GM19238 (cell line): ENCODE measurements around the gene INPP5A.

Experiments
- DNase-seq: peaks from one replicate; pipeline ENCODE4 v3.0.0; 2011; ENCODE audit warnings: low spot score; ENCODE audit not compliant: insufficient read length

INPP5A gene

DNA sequence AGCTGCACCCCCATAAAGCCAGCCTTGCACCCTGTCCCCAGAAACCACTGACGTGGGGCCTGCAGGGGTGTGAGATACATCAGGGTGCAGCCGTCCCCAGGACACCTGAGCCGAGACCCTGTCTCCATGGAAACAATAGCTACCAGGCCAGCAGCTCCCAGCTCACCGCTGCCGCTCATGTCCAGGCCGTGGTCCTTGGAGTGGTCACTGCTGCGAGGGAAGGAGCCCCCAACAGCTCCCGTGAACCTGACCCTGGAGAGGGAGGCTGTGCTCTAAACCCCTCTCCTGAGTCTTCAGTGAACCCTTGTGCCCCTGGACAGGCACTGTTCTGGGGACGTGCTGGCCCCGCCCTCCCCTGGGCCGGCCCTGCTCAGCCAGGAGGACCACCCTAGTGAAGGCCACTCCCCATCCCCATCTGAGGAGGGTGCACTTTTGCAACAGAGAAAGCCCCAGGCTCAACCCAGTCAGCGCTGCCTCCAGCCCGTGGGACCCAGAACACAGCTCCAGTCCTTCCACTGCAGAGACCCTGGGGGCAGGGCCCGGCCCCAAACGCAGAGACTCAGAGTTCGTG, 19.6 kb upstream of the INPP5A start:
- no peak for DNase-seq

DNA sequence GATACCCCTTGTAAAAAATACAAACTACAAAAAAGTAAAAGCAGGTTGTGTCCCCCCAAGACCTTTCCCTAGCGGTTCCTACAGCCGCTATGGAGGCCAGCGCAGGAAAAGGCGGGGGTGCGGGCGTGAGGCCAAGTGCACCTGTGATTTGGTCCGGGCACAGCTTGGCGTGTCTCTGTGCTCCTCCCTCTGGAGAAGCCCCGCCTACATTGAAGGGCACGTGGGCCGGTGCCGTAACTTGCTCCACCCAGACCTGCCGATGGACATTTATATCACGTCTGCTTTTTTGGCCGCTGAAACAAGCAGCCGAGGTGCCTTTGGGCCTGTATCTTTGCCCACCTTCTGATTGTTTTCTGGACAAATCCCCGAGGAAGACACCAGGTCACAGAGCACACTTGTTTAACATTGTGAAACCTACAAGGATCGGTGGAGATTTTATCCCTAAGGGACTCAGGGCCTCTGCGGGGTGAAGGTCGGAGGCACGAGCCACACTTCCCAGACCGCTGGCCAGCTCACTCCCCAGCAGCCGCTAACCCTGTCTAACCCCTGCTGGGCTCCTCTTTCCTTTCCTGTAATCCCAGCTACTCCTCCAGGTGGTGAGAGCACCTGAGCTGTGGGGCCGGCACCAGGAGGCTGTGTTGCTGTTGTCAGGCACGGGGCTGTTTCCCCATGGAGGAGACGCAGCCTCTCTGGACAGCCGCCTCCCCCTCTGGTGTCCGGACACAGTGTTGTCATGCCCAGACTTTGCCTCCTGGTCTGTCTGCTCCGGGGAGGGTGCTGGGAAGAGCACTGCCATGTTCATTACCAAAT, 18.8 kb upstream of the INPP5A start:
- DNase-seq: no peak

DNA sequence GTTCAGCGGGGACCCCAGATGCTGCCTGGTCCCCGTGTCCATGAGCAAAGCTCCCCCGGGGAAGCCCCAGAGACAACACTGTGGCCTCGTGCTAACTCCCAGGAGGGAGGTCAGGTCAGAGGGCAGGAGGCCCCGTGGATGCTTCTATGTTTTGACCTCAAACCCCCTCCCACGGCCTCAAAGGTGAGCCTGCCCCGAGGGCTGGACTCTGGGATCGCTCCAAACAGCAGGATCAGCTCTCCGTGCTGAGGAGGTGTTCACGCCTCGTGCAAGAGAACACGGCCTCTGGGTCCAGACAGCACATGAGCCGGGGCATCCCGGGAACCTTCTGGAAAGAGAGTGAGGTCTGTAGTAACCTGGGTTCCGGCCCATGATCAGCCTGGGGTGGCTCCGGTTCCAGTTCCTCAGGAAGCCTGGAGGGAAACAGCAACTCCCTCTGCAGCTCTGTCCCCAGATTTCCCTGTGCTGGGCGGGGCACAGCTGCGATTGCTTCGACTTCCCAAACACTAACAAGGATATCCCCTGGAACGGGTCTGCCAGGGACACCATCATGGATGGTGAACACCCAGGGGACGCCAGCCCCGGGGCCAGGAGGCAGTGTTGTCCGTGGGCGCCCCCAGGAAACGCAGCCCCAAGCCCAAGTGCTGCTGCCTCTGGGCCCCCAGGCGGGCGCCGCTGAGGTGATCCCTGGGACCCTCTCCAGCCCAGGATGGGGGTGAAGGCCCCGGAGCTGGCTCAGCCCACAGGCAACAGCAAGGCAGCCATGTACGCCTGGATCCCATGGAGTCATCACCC, 18.0 kb upstream of the INPP5A start:
- no peak for DNase-seq

DNA sequence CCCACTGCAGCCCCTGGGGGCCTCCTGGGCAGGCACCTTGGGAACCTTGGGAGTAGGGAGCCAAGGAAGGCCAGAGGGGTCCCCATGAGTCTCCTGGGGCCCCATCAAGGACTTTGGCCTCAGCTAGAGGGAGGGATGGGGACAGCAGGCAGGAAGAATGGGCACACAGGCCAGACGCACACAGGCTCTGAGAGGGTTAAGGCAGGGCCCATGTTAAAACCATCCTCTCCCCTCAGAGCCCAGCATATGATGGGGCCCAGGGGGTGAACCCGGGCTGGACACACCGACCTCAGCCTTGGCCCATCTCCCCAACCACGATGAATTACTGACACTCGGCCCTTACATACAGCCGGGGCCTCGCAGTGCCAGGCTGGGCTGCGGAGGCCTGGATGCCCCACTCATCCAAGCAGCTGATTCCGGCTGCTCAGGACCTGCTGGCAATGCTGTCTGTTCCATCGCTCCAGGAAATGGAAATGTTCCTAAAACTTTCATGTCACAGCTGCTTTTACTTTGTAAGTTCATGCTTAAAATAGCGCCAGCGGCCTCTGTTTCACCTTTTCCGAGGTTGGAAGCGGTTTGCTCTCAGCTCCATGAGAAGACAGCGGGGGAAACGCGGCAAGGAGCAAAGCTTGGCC, 17.3 kb upstream of the INPP5A start:
- DNase-seq: no peak

DNA sequence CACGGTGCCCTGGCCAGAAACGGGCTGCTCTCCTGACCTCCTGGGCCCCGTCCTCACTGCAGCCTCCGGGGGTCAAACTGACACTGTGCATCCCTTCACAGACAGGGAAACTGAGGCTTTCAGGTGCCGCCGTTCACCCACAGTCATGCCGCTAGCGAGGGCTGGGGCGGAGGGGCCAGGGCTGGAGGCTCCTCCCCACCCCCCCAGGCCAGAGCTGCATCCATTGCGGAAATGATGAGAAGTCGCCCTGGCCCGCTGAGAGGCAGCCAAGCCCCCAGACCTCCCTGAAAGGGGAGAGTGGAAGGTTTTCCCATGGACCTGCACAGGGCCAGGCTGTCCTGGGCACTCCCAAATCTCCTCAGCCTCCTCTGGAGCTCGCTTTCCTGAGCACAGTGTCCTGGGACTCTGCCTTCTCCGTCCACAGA, 16.5 kb upstream of the INPP5A start:
- no peak for DNase-seq

DNA sequence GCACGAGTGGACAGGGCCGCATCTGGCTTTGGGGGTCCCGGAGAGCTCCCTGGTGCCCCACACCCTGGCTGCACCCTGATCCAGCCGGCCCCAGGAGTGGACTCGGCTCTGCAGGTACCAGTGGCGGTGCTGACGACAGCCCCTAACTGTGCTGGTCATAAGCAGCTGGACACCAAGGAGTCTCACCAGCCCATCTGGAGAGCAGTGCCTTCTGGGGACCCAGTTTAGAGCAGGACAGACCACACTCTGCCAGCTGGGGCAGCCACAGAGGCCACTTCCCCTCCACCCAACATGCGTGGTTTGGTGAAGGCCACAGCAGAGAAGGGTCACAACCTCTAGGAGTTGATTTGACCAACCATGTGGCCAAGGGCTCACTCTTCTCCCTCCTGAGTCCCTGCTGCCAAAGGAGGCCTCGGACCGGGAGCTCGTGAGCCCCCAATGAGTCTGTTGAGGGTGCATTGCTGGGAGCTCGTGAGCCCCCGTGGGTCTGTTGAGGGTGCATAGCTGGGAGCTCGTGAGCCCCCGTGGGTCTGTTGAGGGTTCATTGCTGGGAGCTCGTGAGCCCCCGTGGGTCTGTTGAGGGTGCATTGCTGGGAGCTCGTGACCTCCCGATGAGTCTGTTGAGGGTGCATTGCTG, 16.0 kb upstream of the INPP5A start:
- DNase-seq: no peak

DNA sequence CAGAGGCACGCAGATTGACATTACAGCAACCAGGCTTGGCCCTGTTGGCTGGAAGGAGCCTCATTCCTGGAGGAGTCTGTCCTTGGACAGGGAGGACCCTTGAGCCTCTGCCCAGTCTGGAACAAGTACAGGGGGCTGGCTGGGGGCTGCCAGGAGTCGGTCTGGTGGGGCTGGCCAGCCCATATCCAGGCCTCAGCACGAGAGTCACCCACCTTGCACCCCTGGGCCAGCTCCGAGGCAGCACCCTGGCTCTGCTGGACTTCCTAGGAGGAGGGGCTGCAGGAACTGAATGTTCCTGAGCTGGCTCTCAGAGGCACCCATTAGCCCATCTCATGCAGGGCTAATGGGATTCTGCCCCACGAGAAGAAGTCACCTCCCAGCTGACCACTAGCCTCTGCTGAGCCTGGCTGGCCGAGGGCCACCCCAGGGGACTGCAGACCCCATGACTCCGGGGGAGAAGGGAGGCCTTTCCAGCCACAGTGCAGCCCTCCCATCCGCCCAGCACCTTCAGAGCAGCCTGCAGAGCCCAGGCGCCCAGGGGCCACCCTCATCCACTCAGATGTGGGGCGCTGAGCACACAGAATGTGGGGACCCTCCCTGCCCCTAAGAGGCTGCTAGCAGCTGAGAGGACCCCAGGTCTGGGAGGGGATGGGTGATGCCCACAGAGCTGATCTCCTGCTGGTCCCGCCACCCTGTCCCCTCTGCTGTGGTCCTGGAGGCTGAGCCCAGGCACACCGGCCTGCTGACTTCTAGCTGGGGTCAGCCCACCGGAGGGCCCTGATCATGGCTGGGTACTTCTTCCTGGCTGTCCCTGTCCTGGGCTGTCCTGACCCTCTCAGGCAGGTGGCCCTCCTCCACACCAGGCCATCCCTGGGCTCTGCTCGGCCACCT, 14.8 kb upstream of the INPP5A start:
- no peak for DNase-seq

DNA sequence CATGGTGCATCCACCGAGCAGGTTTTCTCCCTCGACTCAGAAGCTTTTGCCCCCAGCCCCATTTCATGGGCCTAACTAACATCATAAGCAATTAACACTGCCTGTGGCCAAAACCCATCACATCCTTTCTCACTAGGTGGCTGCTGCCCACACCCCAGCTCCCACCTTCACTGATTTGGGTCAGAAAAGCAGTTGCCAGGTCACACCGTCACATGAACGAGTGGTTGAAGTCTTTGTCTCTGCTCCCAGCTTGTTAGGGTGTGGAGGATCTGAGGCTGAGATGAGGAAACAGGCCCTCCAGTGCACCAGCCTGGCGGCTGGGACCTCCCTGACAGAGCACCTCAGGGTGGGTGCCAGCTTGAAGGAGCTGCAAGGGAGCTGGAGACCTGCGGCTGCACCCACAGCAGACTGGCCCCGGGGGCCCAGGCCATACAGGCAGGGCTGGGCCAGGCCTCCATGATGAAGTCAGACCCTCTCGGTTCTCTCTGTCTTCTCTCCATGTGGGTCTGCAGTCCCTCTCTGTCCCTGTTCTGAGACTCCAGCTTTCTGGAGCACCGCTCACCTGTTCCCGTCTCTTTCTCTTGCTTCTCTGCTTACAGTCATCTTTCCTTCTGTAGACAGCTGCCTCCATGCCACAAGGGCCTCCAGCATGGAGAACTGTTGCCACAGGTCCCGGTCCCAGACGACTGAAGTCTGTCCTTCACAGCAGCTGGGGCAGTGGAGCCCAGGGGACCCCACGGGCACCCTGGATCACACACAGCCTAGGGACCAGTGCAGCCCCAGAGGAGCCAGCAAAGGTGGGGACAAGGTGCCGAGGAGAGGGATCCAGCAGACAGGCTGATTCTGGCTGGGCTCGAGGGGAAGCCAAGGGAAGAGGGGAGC, 13.8 kb upstream of the INPP5A start:
- no peak for DNase-seq

DNA sequence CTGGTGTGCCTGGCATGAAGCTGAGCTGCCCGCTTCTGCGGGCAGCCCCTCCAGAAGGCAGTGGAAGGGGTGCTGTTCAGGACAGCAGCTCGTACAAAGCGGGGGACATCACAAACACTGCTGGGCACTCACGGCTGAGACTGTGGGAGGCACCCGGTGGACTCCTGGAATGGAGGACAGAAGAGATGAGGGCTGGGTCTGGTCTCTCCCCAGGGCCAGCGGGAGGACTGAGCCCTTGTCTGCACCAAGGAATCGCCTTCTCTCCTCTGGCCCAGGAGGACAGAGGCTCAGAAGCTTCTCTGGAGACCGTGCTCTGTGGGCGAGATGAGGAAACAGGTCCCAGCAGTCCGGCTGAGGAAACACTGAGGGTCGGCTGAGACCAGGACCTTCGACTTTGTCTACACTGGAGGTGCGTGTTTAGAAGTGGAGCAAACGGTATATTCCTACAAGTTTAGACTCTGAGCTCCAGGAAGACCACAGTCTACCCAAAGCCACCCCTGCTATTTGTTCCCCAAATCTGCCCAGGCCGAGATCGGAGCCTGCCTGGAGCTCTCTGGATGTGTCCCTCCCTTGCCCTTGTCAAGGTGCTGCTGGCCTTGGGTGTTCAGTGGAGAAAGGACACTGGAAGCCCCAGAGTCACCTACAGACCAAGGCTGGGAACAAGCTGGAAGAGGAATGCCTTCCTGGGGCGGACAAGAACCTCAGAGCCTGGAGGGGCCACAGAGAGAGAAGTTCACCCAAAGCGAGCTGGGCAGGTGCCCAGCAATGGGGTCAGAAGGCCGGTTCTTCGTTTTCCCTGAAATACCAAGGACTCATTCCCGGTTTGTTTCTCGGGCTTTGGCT, 12.9 kb upstream of the INPP5A start:
- DNase-seq: no peak

DNA sequence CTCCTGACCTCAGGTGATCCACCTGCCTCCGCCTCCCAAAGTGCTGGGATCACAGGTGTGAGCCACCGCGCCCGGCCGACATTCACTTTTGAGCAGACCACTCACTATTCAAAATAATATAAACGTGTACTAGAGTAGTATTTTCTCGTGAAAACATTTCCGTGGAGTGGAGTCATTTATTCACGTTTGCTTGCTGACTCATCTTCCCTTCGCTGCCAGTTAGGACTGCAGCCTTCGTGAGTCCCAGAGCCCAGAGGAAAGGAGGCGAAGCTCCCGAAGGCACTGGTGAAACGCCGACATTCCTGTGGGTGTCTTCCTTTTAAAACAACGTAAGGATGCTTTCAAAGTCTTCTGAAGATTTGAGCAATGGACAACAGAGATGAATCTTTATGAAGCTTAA, 10.9 kb upstream of the INPP5A start:
- DNase-seq: no peak

DNA sequence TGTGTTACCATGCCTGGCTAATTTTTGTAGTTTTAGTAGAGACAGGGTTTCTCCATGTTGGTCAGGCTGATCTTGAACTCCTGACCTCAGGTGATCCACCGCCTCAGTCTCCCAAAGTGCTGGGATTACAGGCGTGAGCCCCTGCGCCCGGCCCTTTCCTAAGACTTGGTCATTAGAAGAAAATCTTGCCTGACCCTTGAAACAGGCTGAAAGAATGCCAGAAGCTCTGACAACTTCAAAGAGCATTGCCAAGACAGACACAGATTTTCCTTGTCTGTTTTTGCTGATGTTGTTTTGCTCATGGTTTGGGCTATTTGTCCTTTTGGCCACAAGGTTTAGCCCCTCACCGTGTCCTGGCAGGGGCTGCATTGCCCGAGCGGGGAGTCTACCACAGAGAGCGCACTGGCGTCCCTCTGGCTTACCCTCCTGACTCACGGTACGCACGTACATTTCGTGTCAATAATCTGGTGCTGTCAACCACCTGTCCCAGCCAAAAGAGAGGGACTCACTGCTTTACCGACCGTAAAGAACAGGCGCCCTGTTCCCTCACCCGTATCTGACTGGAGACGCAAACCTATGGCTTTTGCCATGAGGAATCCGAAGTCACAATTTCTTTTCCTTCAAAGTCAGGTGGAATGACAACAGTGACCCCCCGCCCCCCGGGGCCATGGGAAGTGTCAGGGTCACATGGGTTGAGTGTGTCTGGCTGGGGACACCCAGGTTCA, 10.1 kb upstream of the INPP5A start:
- DNase-seq: no peak

DNA sequence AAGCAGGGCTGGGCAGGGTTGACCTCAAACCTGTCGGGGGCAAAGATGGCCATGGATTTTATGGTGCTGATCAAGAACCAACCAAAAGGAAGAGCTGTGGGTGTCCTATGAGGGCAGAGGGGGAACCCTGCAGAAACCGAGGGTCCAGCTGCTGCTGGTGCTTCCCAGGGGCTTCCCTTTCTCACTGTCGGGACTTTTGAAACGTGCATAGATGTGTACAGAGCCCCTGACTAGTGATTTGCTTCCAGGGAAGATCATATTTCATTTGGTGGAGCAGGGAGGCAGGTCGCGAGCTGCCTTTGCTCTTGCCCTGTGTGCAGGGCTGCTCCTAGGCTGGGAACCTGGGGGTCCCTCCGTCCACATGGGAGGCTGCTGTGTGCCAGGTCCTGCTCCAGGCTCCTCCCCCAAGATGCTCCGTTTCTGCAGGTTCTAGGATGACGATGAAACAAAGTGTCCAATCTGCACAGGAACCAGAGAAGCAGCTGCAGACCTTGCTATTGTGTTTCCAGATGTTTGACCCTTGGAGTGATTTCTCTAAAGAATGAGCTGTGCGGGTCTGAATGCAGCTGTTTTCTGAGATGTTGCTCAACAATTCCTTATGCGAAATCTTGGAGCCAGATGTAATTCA, 9.4 kb upstream of the INPP5A start:
- no peak for DNase-seq

DNA sequence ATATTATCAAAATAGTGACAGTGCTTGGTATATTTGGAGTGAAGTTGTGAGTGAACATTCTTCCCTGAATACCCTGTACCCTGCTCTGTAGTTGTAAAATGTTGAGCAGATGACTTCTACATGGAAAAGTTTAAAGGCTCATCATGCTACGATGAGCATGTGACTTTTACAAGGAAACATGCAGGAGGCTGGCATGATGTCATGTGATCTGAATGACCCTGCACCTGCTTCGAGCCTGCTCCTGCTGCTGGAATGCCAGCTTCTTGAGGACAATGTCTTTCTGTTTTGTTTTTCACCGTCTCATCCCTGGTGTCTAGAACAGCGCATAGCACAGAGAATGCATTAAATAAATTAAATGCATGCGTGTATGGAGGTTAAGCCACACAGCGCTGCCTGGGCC, 5.4 kb upstream of the INPP5A start:
- DNase-seq: no peak

DNA sequence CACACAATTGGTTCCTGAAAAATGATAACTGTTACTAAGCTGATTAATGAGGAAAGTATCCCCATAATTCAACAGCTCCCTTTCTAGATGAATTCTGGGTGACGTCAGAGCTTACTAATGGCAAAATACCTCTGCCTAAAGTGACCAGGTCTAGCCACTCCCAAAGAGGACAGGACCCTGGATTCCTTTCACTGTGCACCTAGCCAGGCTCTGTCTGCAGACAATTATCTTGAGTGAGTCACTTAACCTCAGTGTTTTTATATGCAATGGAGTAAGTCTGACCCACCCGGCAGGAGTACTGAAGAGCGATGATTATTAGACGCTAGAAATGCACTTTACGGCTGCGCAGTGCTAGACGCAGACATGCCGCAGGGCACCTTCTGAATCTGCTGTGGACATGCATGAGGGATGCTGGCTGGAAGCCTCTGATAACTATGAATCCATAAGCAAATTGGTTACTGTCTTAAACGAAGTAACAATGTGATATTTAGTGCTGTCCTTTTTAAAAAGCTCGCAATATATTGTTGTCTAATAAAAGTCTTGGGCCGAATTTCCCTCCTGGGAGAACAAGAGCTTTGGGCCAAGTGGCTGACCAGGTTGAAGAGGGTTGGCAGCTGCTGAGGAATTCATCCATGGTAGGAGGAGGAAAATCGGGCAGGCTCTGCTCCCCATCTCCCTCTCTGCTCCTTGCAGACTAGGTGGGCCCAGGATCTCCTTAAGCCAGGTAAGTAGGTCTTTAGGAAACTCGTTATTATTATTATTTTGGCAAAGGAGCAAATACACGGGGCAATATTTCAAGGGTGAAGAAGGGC, 4.6 kb upstream of the INPP5A start:
- no peak for DNase-seq

DNA sequence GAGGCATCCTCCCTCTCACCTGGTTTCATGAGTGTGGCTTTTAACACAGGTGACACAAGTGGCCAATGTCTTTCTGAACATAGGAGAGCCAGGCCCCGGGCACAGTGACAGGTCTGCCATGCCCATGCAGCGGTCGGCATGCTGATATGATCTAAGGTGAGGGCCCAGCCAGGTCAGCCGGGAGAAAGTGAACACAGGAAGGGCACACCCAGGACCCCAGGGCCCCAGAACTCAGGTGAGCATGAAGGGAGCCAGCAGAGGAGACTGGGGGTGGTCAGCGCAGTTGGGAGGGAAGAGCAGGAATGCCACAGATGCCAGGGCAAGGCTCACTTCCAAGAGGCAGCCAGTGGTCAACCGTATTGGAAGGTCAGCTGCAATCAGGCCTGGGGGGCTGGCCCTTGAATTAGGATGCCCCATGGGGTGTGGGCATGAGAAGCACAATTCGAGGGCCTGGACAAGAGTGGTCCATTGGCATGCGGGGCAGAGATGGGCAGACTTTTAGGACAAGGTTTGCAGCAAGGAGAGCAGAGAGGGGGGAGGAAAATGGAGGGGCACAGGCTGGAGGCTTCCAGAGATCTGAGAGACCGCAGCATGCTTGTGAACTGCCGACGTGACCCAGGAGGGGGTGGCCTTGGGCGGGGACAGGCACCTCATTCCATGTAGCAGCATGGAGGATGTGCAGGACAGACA, 3.9 kb upstream of the INPP5A start:
- DNase-seq: no peak
